Activated CD4-positive, alpha-beta T cell treated with anti-CD3 and anti-CD28 coated beads, Interleukin-2, amount 10 ng/mL, durations not matched to agents 7 days and 5 days (primary cell): ENCODE data around the gene TRMT11. TPM values are rescaled to one million over a fixed set of nuclear protein-coding genes. Genes with fewer than 3 reads are reported as not detected.

Experiments
- CTCF ChIA-PET: fragments of 350-600 bp; sonication (Branson Sonifier 250); formaldehyde crosslinking; loops from one replicate; lab custom pipeline; 2021; ENCODE audit warnings: antibody characterized with exemption; lab: Charles Lee
- POLR2A ChIA-PET: fragments of 350-600 bp; sonication (Branson Sonifier 250); formaldehyde crosslinking; loops from one replicate; lab custom pipeline; 2021; ENCODE audit warnings: antibody characterized with exemption; lab: Charles Lee
- DNase-seq: peaks from one replicate; pipeline ENCODE4 v3.0.0-alpha.2; 2020
- H3K27ac Mint-ChIP-seq: one replicate; pipeline ENCODE4 v1.8.0; 2021; ENCODE audit warnings: mild to moderate bottlenecking, moderate library complexity, mixed read lengths
- H3K27me3 Mint-ChIP-seq: one replicate; pipeline ENCODE4 v1.8.0; 2021; ENCODE audit warnings: mixed read lengths
- H3K36me3 Mint-ChIP-seq: one replicate; pipeline ENCODE4 v1.8.0; 2021; ENCODE audit warnings: low read depth, mixed read lengths
- H3K4me1 Mint-ChIP-seq: one replicate; pipeline ENCODE4 v1.8.0; 2021; ENCODE audit warnings: mixed read lengths
- H3K4me3 Mint-ChIP-seq: one replicate; pipeline ENCODE4 v1.8.0; 2021; ENCODE audit warnings: mild to moderate bottlenecking, moderate library complexity, mixed read lengths
- H3K9me3 Mint-ChIP-seq: one replicate; pipeline ENCODE4 v1.8.0; 2021; ENCODE audit warnings: mixed read lengths
- total RNA-seq, 2 experiments: library from RNA; stranded (reverse); gene quantifications; one replicate each; pipeline ENCODE4 v1.2.3, GENCODE V29; 2021

Gene TRMT11
- 10 to 100 TPM; 15.1 to 16.3 TPM for total RNA-seq

DNA sequence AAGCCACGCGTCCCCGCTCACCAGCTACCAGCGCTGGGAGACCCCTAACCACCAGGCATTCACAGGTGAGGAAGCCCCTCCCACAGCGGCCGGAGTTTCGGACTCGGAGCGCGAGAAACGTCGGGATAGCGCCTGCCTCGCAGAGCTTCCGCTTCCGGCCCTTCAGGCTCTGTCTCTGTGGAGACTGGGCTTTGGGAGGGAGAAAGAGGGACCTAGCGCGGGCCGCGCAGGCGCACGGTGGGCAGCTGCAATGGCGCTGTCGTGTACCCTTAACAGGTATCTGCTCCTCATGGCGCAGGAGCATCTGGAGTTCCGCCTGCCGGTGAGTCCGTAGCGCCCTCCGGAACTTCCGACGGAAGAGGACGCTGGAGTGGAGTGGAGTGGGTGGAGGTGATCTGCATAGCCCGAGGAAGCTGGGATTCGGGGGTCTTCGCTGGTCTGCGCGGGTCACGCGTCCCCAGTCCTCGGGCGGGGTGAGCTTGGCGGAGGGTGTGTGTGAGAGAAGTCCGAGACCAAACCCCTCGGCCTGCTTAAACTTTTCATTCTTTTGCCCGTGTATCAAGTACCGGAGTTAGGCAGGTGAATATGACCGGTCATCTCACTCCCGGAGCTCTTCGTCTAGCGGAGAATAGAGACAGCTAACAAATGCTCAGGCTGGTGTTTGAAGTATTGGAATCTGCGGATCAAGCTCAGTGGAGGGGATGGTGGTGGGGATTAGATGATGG is at the start of gene TRMT11:
Gene TRMT11, plus strand, starts transcription at position 240 of the 725 bp plus-strand sequence. Its CDS starts 11 bp downstream, at position 251.
- Mint-ChIP-seq H3K4me1 (peaks cover 15% of the 10 kb centered on the region), H3K27ac (no peak within 1 kb of the TSS), H3K36me3 (no peaks in the 10 kb centered on the region), H3K27me3 (no peaks in the 10 kb centered on the region), H3K4me3 (no peak within 1 kb of the TSS), H3K9me3 (no peaks in the 10 kb centered on the region)
- DNase-seq = peak; percentile 80
- ChIA-PET POLR2A (interaction anchor here (0.5 to 1.5 kb wide), 6 partner anchors 9 to 205 kb away, joined by 3 to 9 read pairs (median 4); no protein-coding TSS in a partner anchor), CTCF (interaction anchor here (0.8 to 2.4 kb wide), 8 partner anchors 9 to 462 kb away, joined by 3 to 13 read pairs (median 3); partner anchors contain the start of gene HINT3)

DNA sequence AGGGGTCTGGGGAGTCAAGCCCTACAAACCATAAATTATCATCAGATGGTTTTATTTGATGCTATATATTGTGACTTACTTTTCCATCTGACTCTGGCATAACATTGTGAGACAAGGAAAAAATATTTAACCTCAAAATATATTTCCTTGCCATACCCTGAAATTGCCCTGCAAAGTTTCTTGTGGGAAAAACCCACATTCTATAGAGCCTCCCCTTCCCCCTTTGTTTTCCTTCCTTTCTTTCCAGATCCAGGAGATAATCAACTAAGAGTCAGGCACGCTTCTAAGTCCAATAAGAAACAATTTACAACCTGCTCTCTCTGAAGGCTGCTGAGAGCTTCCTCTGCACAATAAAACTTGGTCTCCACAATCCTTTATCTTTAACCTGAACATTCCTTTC is 47.3 kb upstream of the TRMT11 start:
- Mint-ChIP-seq H3K9me3 (no peaks in the 10 kb centered on the region), H3K27me3 (peaks cover 17% of the 10 kb centered on the region), H3K27ac (no peak overlapping the region), H3K36me3 (no peaks in the 10 kb centered on the region), H3K4me3 (no peak overlapping the region), H3K4me1 (peaks cover 5% of the 10 kb centered on the region)
- ChIA-PET POLR2A (no interaction called here), CTCF (interaction anchor here (0.9 to 1.3 kb wide), 3 partner anchors 9 to 32 kb away, joined by 3 to 4 read pairs (median 3); no protein-coding TSS in a partner anchor)
- no peak for DNase-seq

DNA sequence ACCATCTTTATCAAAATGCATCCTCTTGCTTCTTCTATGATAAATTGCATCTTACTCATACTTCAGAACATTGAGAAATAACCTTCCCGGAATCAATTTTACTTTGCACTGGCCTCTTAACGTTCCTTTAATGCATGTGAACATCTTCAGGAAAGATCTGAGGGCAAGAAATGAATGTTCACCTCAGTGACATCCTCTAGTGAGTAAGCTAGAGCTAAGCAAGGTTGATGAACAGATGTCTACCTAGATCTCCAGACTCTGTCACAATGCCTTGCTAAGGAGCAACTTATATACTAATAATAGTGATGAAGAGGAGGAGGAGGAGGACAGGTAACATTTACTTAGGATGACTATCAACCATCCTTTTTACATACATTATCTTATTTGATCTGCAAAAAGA is 46.5 kb upstream of the TRMT11 start:
- ChIA-PET CTCF (interaction anchor here (0.9 to 1.3 kb wide), 2 partner anchors 14 to 33 kb away, joined by 3 to 4 read pairs; no protein-coding TSS in a partner anchor), POLR2A (no interaction called here)
- H3K4me1 Mint-ChIP-seq = peaks cover 5% of the 10 kb centered on the region
- no peaks in the 10 kb centered on the region for H3K36me3 Mint-ChIP-seq
- no peak overlapping the region for H3K27ac Mint-ChIP-seq
- H3K27me3 Mint-ChIP-seq = peaks cover 17% of the 10 kb centered on the region
- DNase-seq = no peak
- H3K9me3 Mint-ChIP-seq = no peaks in the 10 kb centered on the region
- H3K4me3 Mint-ChIP-seq = no peak overlapping the region

DNA sequence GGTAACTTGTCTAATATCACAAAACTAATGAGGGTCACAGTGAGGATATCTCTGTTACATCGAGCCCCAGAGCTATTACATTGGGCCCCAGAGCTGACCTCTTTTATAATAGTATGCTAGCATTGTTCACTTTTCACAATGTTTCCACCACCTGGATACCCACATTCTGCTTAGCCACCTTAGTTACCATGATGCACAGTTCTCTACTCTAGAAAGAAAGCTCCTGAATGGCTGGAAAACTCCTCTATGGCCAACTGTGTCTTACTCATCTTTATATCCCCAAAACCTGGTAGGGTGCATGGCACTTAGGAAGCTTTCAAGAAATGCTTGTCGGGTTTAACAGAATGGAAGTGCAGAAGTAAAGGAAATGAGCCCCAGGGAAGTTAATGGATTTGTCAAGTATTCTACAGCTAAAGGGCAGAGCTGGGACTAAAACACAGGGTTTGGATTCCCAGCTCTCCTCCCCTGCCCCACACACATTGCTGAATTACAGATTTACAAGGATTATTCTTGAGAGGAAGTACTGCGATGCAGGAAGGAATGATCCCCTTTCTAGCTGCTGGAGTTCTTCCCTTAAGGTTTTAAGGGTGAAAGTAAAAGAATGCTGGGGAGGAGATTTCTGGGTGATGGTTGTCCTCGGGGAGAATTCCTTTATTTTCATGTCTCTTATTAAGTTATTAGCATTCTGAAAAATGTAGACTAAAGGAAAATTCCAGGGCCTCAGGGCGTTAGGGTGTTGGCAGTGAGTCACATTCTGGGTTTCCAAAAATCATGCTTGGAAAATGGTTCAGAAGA is 45.9 kb upstream of the TRMT11 start:
- DNase-seq = no peak
- Mint-ChIP-seq H3K36me3 (no peaks in the 10 kb centered on the region), H3K4me1 (peaks cover 5% of the 10 kb centered on the region), H3K4me3 (no peak overlapping the region), H3K9me3 (no peaks in the 10 kb centered on the region), H3K27me3 (peaks cover 17% of the 10 kb centered on the region), H3K27ac (no peak overlapping the region)
- ChIA-PET POLR2A (no interaction called here), CTCF (interaction anchor here (1.3 to 4.5 kb wide), 2 partner anchors 12 to 13 kb away, joined by 4 to 18 read pairs; no protein-coding TSS in a partner anchor)

DNA sequence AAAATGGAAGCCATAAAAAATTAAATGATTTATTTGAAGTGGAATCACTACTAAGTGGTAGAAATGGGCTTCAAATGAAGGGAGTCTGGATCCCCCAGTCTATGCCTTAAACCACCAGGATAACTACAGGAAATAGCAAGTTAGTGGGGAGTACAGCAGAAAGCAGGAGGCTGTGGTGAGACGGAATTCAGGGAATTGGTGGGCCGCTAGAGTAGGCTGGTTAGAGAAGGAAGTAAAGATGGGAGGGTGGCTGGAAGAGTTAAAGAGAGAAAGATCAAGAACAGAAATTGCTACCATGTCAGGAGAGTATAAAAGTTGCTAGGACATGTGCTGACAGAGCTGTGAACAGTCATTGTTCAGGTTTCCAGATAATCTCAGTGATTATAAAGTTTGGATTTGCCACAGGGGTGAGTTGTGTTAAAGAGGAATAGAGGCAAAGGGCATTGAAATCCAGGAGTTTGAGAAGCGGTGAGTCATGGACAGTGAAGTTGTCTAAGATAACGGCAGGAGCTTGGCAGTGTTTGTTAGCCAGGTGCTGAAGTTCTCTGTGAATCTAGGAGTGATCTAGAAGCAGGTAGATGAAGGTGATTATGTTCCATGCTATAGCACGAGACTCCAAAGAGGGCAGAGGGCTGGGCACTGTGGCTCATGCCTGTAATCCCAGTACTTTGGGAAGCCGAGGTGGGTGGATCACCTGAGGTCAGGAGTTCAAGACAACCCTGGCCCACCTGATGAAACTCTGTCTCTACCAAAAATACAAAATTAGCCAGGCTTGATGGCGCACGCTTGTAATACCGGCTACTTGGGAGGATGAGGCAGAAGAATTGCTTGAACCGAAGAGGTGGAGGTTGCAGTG is 43.4 kb upstream of the TRMT11 start:
- no peak for DNase-seq
- ChIA-PET CTCF (interaction anchor here (1.2 to 4.5 kb wide), 3 partner anchors 10 to 33 kb away, joined by 4 to 18 read pairs (median 4); partner anchors contain the start of gene HINT3), POLR2A (no interaction called here)
- Mint-ChIP-seq H3K9me3 (no peaks in the 10 kb centered on the region), H3K4me3 (no peak overlapping the region), H3K27me3 (peaks cover 20% of the 10 kb centered on the region), H3K4me1 (peaks cover 9% of the 10 kb centered on the region), H3K27ac (no peak overlapping the region), H3K36me3 (no peaks in the 10 kb centered on the region)

DNA sequence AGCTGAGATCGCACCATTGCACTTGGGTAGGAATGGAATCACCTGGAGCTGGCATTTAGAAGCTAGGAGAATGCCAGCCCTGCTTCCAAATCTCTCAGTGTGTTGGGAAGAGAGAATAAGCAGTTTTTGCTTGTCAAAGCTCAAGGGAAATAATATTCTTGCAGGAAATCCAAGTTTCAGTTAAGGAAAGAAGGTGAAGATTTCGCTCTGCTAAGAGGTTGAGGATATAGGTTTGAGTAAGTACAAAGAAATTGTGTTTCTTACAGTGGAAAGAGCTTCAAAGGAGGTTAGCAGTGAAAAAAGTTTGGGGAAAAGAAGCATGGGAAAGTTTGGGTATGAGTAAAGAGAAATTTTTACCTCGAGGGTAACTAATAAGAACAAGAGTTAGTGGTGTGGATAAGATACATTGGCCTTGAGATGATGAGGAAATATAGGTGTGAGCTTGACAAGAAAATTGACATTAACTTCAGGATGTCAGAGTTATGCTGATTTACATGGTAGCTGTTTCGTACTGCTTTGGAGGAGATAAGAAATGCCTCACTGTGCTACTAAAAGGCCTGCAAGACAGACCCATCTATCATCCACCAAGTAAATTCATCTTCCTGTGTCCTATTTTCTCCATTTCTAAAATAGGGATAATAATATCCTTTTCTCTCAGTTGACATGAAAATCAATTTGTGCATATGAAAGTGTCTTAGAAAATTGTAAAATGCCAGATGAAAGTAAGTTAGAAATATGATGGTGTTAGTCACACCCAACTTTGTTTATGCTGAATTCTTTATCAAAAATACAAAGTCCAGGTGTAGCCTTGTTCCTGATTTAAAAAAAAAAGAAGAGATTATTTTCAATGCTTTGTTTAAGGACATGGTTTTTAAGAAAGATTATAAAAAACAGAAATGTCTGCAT is 42.6 kb upstream of the TRMT11 start:
- DNase-seq = no peak
- no peaks in the 10 kb centered on the region for H3K36me3 Mint-ChIP-seq
- CTCF ChIA-PET = interaction anchor here (0.8 to 4.5 kb wide), 4 partner anchors 9 to 33 kb away, joined by 3 to 18 read pairs (median 5); partner anchors contain the start of gene HINT3
- H3K27me3 Mint-ChIP-seq = peaks cover 21% of the 10 kb centered on the region
- H3K4me1 Mint-ChIP-seq = peaks cover 9% of the 10 kb centered on the region
- H3K27ac Mint-ChIP-seq = no peak overlapping the region
- H3K9me3 Mint-ChIP-seq = no peaks in the 10 kb centered on the region
- H3K4me3 Mint-ChIP-seq = no peak overlapping the region
- POLR2A ChIA-PET = interaction anchor here (0.7 kb wide), 1 partner anchor 19 kb away, joined by 3 read pairs; no protein-coding TSS in a partner anchor

DNA sequence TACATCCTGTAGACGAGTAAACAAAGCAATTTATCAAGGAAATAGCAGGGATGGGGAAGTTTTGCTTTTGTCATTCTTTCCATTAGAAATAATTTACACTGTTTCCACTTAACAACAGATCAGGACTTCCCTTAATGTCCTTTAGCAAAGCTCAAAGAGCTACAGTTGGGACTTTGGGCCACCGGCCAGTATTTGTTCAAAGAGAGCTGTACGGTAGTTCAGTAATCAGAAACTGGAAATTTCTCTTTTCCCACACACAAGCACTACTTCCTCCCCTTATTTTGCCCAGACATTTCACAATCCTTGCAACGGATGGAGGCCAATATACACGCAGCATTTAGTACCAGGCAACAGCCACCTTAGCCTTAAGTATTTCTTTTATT is 41.9 kb upstream of the TRMT11 start:
- CTCF ChIA-PET = interaction anchor here (1.0 to 4.5 kb wide), 3 partner anchors 8 to 12 kb away, joined by 3 to 18 read pairs (median 6); partner anchors contain the start of gene HINT3
- no peak for DNase-seq

DNA sequence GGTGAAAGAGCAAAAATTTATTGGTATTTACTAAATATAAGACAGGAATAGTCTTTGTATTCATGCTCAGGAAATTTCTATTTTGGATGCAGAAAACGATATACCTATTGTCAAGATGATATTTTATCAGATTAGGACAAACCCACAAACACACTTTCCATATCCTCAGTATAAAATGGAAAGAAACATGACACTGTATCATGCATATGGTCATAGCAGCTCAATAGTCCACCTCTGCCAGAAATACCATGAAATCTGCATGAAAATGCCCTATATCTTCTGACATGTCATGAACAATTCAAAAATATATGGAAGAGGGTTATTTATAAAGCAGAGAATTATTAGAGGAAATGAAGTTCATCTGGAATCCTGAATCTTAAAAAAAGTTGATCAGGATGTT is 41.4 kb upstream of the TRMT11 start:
- H3K36me3 Mint-ChIP-seq = no peaks in the 10 kb centered on the region
- peaks cover 7% of the 10 kb centered on the region for H3K4me1 Mint-ChIP-seq
- DNase-seq = no peak
- no peak overlapping the region for H3K4me3 Mint-ChIP-seq
- H3K27me3 Mint-ChIP-seq = peaks cover 18% of the 10 kb centered on the region
- ChIA-PET POLR2A (no interaction called here), CTCF (interaction anchor here (1.0 to 4.5 kb wide), 3 partner anchors 8 to 11 kb away, joined by 3 to 18 read pairs (median 6); partner anchors contain the start of gene HINT3)
- no peaks in the 10 kb centered on the region for H3K9me3 Mint-ChIP-seq
- H3K27ac Mint-ChIP-seq = no peak overlapping the region

More for the DNA sequence above, 41.9 kb upstream of the TRMT11 start:
- Mint-ChIP-seq H3K9me3 (no peaks in the 10 kb centered on the region), H3K36me3 (no peaks in the 10 kb centered on the region), H3K27me3 (peaks cover 18% of the 10 kb centered on the region), H3K4me3 (no peak overlapping the region), H3K4me1 (peaks cover 9% of the 10 kb centered on the region), H3K27ac (no peak overlapping the region)
- POLR2A ChIA-PET = no interaction called here

DNA sequence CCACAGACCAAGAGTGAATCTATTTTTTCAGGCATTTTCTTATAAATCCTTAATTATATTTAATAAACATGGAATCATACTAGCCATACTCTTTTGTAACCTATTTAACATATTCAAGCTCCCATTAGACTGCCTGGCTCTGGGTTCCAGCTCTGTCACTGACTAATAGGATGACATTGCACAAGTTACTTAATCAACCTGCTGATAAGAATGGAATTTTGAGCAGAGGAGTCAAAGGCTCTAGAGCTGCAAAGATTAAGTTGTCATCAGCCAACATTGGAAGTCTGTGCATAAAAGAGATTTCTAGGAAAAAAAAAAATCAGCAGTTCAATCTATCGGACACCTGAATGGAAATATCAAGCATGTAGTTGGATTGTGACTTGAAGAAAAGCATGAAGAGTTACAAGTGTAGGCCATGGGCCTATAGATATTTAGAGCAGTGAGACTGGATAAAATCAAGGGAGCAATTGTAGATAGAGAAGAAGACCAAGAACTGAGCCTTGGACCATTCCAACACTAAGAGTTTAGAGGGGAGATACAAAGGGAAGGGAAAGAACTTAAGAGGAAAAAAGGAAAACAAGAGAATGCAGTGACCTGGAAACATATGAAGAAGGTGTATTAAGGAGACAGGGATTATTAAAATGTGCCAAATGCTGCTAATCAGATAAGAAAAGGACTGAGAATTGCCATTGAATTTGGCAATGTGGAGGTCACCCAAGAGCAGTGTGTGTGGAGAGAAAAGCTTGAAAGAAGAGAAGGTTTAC is 40.8 kb upstream of the TRMT11 start:
- H3K9me3 Mint-ChIP-seq = no peaks in the 10 kb centered on the region
- no peaks in the 10 kb centered on the region for H3K36me3 Mint-ChIP-seq
- CTCF ChIA-PET = interaction anchor here (1.0 to 1.2 kb wide), 2 partner anchors 10 kb away, joined by 3 to 6 read pairs; partner anchors contain the start of gene HINT3

DNA sequence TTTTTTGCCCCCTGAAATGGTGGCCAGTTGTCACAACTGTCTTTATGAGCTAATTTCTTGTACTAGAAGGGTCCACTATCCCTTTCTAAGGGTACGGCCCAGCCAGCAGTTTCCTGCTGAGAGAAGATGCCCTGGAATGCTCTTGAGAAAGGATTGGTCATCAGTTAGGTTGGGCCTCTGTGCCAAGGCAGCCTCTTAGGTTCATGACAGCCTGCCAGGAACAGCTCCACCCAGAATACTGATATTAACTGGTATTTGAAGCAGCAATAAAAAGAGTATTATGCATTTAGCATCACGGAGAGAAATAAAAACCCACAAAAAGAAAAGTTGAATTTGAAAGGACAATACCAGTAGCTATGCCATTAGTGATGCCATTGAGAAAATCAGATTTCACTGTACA is 38.7 kb upstream of the TRMT11 start:
- Mint-ChIP-seq H3K27ac (no peak overlapping the region), H3K27me3 (peaks cover 8% of the 10 kb centered on the region), H3K4me1 (peaks cover 7% of the 10 kb centered on the region), H3K4me3 (no peak overlapping the region), H3K9me3 (no peaks in the 10 kb centered on the region), H3K36me3 (no peaks in the 10 kb centered on the region)
- CTCF ChIA-PET = interaction anchor here (1.0 to 1.8 kb wide), 4 partner anchors 9 to 156 kb away, joined by 3 to 10 read pairs (median 4); partner anchors contain the start of genes HINT3 and NCOA7
- POLR2A ChIA-PET = no interaction called here
- no peak for DNase-seq

More for the DNA sequence above, 40.8 kb upstream of the TRMT11 start:
- H3K27ac Mint-ChIP-seq = no peak overlapping the region
- H3K4me1 Mint-ChIP-seq = peaks cover 7% of the 10 kb centered on the region
- POLR2A ChIA-PET = no interaction called here
- no peak for DNase-seq
- no peak overlapping the region for H3K4me3 Mint-ChIP-seq
- peaks cover 16% of the 10 kb centered on the region for H3K27me3 Mint-ChIP-seq
